Jurkat, Clone E6-1 (cell line): ENCODE data around the gene SPHK1. TPM values are rescaled to one million over a fixed set of nuclear protein-coding genes. Genes with fewer than 3 reads are reported as not detected.
"Not testable (repeated sequence)": the region's sequence is repeated elsewhere in the genome, so short reads cannot be mapped to it uniquely, and the experiment has no call there.

Experiments used
- DNase-seq: peaks from one replicate; pipeline ENCODE4 v3.0.0-alpha.2; 2011; ENCODE audit warnings: low read depth, low spot score
- H3K4me3 ChIP-seq: 2 replicates; pipeline ENCODE4 v1.5.1; 2011; ENCODE audit warnings: mild to moderate bottlenecking, low read length, control low read depth, moderate library complexity
- polyA plus RNA-seq: library from polyadenylated mRNA; unstranded; fragments of >200 nt; gene quantifications from one replicate; pipeline ENCODE4 v1.2.1, GENCODE V29; 2012; ENCODE audit warnings: missing spikeins; ENCODE audit not compliant: insufficient read length, insufficient read depth

Gene SPHK1, protein sequence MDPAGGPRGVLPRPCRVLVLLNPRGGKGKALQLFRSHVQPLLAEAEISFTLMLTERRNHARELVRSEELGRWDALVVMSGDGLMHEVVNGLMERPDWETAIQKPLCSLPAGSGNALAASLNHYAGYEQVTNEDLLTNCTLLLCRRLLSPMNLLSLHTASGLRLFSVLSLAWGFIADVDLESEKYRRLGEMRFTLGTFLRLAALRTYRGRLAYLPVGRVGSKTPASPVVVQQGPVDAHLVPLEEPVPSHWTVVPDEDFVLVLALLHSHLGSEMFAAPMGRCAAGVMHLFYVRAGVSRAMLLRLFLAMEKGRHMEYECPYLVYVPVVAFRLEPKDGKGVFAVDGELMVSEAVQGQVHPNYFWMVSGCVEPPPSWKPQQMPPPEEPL
- polyA plus RNA-seq = 26.3 TPM

DNA sequence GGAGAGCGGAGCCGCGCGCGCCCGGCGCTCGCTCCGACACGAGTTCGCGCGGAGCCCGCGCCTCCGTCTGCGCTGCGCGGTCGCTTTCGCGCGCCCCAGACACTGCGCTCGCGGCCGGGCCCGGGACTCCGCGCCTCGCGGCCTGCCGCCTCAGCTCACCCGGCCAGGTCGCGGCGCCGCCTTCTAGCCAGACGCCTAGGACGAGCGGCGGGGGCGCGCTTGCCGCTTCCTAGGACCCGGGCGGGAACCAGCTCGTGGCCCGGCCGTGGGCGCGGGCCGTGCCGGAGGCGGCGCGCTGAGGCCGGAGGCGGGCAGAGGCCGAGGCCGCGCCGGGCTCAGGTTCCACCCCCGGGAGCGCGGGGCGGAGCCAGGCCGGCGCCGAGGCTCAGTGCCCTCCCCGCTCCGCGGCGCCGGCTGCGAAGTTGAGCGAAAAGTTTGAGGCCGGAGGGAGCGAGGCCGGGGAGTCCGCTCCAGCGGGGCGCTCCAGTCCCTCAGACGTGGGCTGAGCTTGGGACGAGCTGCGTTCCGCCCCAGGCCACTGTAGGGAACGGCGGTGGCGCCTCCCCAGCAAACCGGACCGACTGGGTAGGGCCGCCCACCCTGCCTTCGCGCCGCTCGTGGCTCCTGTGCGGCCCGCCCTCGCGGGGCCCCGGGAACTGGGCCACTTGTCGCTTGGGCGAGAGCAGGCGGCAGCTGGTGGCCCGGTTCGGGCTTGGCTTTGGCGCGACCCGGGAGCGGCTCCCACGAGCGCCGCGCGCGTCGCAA lies at the start of gene SPHK1:
Gene SPHK1, plus strand, starts transcription at position 388 of the 765 bp plus-strand sequence. CDS start 1,036 bp downstream, outside the sequence.
- peak within 1 kb of the TSS; percentile 54 for H3K4me3 ChIP-seq
- peak; percentile 49 for DNase-seq

- DNase-seq = no peak
- H3K4me3 ChIP-seq = no peak overlapping the region
These were observed 48.6 kb upstream of the SPHK1 start for GRCh38 chr17:76335716-76336381.

- H3K4me3 ChIP-seq = no peak overlapping the region
- no peak for DNase-seq
These were observed 47.5 kb upstream of the SPHK1 start for GRCh38 chr17:76336756-76337412.

DNA sequence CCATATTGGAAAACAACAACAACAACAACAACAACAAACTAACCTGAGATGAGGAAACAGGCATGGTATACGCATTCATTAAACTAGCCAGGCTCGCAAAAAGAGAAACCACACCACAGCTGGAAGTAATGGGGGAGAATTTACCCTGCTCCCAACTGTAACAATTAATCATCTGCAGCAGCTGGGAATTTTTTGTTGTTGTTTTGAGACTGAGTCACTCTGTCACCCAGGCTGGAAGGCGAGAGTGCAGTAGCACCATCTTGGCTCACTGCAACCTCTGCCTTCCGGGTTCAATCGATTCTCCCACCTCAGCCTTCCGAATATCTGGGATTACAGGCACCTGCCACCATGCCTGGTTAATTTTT lies 47.0 kb upstream of the SPHK1 start:
- no peak for DNase-seq
- no peak overlapping the region for H3K4me3 ChIP-seq

- H3K4me3 ChIP-seq = no peak overlapping the region
- DNase-seq = no peak
These were observed 43.1 kb upstream of the SPHK1 start for GRCh38 chr17:76341301-76341700.

GRCh38 chr17:76343106-76343505 lies 41.3 kb upstream of the SPHK1 start:
- no peak for DNase-seq
- H3K4me3 ChIP-seq = no peak overlapping the region

DNA sequence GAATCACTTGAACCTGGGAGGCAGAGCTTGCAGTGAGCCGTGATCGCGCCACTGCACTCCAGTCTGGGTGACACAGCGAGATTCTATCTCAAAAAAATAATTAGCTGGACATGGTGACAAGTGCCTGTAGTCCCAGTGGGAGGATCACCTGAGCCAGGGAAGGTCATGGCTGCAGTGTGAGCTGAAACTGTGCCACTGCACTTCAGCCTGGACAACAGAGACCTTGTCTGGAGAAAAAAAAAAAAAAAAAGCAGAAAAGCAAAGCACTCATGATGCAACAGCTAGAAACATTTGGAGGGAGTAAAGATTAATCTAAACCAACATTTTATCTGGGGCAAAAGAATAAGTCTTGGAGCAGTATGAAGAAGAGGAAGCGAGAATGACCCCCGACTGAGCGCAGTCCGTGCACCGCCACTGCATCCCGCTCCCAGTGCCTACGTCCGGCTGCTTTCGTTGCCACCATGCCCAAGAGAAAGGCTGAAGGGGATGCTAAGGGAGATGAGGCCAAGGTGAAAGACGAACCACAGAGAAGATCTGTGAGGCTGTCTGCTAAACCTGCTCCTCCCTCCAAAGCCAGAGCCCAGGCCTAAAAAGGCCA lies 38.9 kb upstream of the SPHK1 start:
- no peak for DNase-seq
- no peak overlapping the region for H3K4me3 ChIP-seq

- DNase-seq, H3K4me3 ChIP-seq: not testable (repeated sequence)
These were observed 37.5 kb upstream of the SPHK1 start for GRCh38 chr17:76346936-76347335.

DNA sequence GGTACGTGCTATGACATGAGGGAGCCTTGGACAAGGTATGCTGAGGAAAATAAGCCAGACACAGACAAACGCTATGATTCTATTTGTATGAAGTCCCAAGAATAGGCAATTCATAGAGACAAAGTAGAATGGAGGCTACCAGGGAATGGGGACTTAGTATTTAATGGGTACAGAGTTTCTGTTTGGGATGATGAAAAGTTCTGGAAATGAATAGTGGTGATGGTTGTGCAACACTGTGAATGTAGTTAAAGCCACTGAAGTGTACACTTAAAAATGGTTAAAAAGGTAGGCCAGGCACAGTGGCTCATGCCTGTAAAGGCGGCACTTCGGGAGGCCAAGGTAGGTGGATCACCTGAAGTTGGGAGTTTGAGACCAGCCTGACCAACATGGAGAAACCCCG lies 33.9 kb upstream of the SPHK1 start:
- DNase-seq = no peak
- no peak overlapping the region for H3K4me3 ChIP-seq

DNA sequence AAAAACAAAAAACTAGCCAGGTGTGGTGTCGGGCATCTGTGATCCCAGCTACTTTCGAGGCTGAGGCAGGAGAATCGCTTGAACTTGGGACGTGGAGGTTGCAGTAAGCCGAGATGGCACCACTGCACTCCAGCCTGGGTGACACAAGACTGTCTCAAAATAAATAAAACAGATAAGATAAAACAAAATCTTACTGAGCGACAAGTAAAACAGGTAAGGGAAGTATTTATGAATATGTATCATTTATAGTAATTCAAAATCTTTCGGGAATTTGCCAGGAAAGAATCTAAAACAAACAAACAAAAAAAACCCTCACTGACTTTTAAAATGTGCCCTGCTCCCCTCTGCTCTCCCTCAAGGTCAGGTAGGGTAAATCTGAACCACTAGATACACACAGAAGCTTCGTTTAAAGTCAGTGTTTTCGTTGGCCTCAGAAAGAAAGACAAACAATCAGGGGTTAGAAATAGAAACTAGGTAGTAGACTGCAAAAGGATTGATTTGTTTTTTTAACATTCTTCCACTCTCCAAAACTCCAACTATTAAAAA lies 32.8 kb upstream of the SPHK1 start:
- no peak for DNase-seq
- no peak overlapping the region for H3K4me3 ChIP-seq

DNA sequence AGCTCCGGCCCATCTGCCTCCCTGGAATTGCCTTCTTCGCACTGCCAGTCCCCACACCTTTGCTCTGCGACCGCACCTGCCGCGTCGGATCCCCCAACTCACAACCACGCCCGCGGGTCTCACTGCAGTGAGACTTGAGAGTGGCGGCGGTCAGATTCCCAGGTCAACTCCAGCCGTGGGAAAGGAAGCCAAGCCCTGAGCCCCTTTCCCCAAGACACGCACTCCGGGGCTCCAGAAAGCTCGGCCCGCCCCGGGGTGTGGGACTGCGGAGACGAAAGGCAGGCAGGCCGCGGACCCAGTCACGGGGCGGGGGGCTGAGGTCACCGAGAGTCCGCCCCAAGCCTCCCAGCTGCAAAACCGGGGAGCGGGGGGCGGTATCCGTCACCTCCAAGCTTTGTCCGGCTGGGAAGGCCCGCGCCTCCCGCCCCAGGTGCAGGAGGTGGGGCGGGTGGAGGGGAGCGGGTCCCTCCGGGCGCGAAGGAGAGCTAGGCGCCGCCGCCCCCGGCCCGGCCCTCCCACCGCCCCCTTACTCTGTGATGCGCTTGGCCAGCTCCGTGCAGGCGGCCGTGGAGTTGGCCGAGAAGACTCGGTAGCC lies 31.3 kb upstream of the SPHK1 start:
- DNase-seq = no peak
- H3K4me3 ChIP-seq = peak overlapping the region; percentile 76

- DNase-seq = peak; percentile 77
- H3K4me3 ChIP-seq = peak within 1 kb of the TSS; percentile 76
These were observed 30.7 kb upstream of the SPHK1 start, which contains the start of gene PRPSAP1 for GRCh38 chr17:76353599-76354316. Gene PRPSAP1 (minus strand): TSS chr17:76353916. CDS start chr17:76353703, 213 bp downstream.

GRCh38 chr17:76354317-76354729 lies 30.1 kb upstream of the SPHK1 start:
- no peak for DNase-seq
- H3K4me3 ChIP-seq = peak overlapping the region; percentile 76

DNA sequence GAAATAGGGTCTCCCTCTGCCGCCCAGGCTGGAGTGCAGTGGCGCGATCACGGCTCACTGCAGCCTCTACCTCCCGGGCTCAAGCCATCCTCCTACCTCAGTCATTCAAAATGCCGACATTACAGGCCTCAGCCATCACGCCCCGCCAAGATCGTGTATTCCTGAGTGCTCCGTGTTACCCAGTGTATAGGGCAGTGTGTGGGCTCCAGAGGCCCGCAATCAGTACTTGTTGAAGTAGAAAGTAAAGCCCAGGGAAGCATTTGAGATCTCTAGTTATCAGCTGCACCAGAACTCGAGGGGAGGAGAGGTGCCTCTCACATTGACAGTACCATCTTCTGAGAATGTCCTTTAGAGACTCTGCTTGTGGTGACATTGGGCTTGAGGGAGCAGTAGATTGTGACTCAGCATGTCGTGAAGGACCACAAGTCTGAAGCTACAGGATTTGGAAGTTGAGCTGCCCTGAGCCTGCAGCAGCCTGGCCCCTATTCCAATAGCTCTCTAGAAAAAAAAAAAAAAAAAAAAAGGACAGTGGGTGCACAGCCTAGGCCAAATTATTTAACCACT lies 29.6 kb upstream of the SPHK1 start:
- H3K4me3 ChIP-seq = peak overlapping the region; percentile 76
- DNase-seq = no peak

DNA sequence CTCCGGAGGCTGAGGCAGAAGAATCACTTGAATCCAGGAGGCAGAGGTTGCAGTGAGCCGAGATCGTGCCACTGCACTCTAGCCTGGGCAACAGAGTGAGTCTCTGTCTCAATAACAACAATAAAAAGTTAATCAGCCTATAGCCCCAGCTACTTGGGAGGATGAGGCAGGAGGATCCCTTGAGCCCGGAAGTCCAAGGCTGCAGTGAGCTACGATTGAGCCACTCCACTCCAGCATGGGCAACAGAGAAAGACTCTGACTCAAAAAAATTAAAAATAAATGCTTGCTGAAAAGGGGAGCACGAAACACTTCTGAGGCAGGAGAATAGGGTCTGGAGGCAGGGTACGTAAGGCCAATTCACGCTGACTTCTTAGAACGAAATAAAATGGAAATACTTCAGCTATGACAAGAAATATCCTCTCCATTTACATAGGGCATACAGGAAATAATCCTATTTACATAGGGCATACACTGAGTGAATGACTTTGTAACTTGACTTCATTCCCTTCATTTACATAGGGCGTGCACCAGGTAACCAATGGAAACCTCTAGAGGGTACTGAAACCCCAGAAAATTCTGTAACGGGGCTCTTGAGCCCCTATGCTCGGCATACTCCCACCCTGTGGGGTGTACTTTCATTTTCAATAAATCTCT lies 27.5 kb upstream of the SPHK1 start:
- DNase-seq = no peak
- H3K4me3 ChIP-seq = no peak overlapping the region

DNA sequence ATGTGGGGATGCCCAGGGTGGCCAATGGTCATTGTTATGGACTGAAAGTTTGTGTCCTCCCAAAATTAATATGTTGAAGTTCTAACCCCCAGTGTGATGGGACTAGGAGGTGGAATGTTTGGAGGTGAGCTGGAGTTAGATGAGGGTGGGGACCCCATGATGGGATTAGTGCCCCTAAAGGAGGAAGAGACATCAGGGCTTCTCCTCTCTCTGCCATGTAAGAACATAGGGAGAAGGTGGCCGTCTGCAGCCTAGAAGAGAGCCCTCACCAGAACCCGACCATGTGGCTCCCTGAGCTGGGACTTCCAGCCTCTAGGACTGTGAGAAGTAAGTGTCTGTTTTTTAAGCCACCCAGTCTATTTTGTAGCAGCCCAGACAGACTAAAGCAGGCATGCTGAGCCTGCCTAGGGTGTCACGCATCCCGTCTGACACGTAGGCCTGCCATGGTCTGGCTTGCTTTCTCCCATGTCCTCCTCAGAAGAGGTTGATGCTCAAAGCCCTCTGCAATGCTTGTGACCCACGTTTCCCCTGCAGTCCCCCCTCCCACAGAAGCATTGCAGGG lies 26.7 kb upstream of the SPHK1 start:
- H3K4me3 ChIP-seq = no peak overlapping the region
- no peak for DNase-seq

DNA sequence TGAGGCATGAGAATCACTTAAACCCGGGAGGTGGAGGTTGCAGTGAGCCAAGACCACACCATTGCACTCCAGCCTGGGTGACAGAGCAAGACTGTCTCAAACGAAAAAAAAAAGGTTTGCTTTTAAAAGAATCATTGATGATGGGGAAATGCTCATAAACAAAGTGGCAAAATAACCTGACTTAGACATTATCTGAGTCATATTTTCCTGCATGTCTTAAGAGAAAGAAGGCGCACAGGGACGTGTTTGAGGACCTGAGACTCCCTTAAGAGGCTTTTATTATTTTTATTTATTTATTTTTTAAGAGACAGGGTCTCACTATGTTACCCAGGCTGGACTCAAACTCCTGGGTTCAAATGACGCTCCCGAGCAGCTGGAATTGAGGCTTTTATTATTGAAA lies 25.0 kb upstream of the SPHK1 start:
- DNase-seq = no peak
- no peak overlapping the region for H3K4me3 ChIP-seq
